Stimulated activated CD4-positive, alpha-beta T cell treated with anti-CD3 and anti-CD28 coated beads, TNF-alpha, amount 100 ng/mL, for 24 hours (primary cell): ENCODE results near the gene GOLGA5.
"Not testable (repeated sequence)": the region's sequence is repeated elsewhere in the genome, so short reads cannot be mapped to it uniquely, and the experiment has no call there.

ENCODE experiments used
- DNase-seq, 3 experiments: peaks; one replicate each; pipeline ENCODE4 v3.0.0-alpha.2; 2020; ENCODE audit warnings: low read depth in 3 of 3

Gene GOLGA5

GRCh38 chr14:92780444-92781232 is 13.5 kb upstream of the GOLGA5 start:
- no peak for DNase-seq

- no peak for DNase-seq
Measured at GRCh38 chr14:92781350-92781749, 12.8 kb upstream of the GOLGA5 start.

- DNase-seq = no peak
Measured at GRCh38 chr14:92783813-92784431, 10.2 kb upstream of the GOLGA5 start.

DNA sequence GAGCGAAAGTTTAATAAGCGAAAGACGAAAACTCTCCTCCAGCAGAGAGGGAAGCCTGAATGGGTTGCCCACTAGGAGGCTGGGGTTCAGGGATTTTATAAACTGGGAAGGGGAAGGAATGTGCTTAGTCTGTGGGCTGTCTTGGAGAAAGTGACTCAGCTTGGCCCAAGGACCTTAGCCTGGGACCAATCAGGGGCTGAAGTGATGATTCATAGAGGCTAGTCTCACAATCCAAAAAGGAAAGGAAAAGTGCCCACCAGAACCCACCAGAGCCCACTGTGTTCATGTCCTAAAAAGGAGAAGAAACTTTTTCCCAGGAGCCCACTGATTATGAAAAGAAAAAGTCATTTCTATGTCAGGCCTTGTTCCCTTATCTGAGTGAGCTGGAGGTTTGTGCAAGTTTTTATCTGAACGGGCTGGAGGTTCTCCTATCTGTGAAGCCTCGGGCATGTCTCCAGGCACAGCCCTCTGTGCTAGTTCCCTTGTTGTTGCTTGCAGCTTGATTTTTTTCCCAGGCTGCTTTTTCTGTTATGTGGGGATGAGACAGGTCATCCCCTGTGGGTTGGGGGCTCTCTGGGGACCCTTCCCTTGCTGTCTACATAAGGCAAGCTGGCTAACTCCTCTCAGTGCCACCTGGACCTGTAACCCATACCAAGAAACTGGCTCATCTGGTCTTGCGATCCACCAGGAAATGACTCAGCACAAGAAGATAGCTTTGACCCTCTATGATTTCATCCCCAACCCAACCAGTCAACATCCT is 8.3 kb upstream of the GOLGA5 start:
- no peak for DNase-seq

DNA sequence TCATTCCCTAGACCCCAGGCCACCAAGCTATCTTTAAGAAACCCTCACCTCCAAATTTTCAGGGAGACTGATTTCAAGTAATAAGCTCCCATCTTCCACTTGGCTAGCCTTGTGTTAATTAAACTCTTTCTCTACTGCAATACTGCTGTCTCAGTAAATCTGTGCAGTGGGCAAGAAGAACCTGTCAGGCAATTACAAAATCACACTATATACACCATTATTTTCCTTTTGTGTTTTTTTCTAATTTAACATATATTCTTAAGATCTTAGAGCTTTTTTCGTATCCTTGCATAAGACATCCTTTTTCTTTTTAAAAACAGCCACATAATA is 7.7 kb upstream of the GOLGA5 start:
- DNase-seq = no peak

DNA sequence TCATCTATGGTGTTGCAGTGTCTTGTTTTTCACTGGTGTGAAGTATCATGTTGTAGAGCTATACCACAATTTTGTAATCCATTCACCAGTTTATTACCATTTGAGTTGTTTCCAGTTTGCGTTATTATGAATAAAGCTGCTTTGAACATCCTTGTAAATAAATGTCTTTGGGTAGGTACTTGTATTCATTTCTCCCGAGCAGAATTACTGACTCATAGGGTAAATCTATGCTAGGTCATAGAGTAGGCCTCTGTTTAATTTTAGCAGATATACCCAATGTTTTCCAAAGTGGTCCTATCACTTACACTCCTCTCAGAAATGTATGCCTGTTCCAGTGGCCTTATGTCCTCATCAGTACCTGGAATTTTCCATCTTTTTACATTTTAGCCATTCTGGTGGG is 6.6 kb upstream of the GOLGA5 start:
- DNase-seq = no peak

GRCh38 chr14:92789457-92790089 is 4.5 kb upstream of the GOLGA5 start:
- DNase-seq = no peak

DNA sequence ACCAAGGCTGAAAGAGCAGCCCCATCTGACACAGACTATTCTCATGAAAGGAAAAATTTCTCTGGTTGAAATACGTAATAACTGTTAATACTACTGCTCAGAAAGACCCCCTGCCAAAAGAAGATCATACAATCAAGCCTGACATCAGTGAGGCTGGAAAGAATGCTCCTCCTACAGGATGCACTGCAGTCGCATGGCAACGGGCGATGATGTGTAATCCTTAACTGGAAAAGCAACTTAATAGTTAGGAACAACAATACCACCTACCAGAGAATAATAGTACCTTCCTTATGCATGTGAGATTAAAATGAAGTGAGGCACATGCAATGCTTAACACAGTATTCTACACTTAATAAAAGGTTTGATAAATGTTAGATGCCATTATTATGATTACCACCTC is 1.2 kb upstream of the GOLGA5 start:
- no peak for DNase-seq

GRCh38 chr14:92794547-92794941 is 439 bp downstream of the GOLGA5 start:
- no peak for DNase-seq

- DNase-seq = no peak
Measured at GRCh38 chr14:92794961-92795360, 856 bp downstream of the GOLGA5 start.

- no peak for DNase-seq
Measured at GRCh38 chr14:92797935-92798653, 4.0 kb downstream of the GOLGA5 start.

- DNase-seq = no peak
Measured at GRCh38 chr14:92798811-92799210, 4.7 kb downstream of the GOLGA5 start.

DNA sequence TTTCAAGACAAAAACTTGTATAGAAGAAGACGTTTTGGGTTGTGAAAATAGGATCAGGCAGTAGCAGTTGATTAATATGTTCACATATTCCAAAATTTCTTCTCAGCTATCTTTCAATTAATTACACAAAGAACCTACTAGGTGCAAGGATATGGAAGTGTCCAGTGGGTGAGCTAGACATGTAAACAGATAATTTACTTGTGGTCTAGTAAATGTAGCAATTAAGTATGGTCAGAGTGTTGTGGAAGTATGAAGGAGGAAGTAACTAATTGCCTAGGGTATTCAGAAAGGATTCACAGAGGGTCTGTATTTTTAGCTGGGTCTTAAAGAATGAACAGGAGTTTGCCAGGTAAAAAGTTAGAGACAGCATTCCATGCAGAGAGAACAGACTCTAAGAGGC is 5.9 kb downstream of the GOLGA5 start:
- no peak for DNase-seq

GRCh38 chr14:92800525-92800924 is 6.4 kb downstream of the GOLGA5 start:
- DNase-seq = no peak

DNA sequence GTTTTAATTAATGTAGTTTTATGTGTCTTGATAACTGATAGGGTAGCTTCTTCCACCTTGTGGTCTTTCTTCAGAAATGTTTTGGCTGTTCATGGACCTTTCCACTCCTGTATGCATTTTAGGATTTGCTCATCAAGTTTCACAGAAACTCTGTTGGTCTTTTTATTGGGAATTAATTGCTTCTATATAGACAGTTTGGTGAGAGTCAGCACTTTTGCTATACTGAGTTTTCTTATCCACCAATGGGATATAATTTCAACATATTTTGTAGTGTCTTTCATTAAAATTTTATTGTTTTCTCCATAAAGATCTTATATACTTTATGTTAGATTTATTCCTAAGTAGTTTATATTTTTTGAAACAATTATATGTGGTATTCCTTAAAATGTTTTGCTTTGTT is 7.8 kb downstream of the GOLGA5 start:
- DNase-seq = no peak

DNA sequence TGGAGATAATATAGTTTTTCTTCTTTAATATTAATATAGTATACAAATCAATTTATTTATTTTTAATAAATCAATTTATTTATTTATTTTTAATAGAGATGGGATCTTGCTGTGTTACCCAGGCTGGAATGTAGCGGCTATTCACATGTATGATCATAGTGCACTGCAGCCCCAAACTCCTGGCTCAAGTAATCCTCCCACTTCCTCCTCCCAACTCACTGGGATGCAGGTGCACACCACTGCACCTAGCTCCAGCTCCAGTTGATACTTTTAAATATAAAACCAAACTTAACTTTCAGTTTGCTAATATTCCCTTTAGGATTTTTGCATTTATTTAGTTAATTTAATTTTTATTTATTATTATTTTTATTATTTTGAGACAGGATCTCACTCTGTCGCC is 8.6 kb downstream of the GOLGA5 start:
- DNase-seq = no peak

- DNase-seq = no peak
Measured at GRCh38 chr14:92813201-92813600, 19.1 kb downstream of the GOLGA5 start.

DNA sequence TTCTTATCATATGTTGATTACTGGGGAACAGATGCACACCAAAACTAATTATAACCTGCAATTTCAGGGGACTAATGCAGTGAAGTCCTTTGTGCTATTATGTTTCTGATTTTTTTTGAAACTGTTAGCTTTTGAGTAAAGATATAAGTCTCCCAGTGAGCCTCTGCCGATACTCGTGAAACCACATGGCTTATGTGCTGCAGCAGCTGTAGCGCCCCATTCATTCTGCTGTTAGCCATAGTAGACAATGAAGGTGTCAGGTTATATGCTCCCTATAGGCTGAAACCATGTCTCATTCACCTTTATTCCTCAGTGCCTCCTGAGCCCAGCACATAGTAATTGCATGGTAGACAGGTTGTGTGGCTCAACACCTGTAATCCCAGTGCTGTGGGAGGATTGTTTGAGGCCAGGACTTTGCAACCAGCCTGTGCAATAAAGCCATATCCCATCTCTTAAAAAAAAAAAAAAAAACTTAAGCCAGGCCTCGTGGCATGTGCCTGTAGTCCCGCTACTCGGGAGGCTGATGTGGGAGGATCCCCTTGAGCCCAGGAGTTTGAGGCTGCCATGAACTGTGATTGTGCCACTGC is 25.0 kb downstream of the GOLGA5 start:
- no peak for DNase-seq

GRCh38 chr14:92819680-92820535 is 25.8 kb downstream of the GOLGA5 start:
- DNase-seq = not testable (repeated sequence)

DNA sequence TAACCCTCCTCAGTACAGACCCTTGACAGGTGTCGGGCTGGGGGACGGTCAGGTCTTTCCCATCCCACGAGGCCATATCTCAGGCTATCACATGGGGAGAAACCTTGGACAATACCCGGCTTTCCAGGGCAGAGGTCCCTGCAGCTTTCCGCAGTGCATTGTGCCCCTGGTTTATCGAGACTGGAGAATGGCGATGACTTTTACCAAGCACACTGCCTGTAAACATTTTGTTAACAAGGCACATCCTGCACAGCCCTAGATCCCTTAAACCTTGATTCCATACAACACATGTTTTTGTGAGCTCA is 26.4 kb downstream of the GOLGA5 start:
- DNase-seq = not testable (repeated sequence)

- DNase-seq = no peak
Measured at GRCh38 chr14:92830902-92831301, 36.8 kb downstream of the GOLGA5 start.
